Activated B cell treated with CpG ODN at 0.5 μM for 24 hours (primary cell): ENCODE data around the gene SIDT1. TPM values are rescaled to one million over a fixed set of nuclear protein-coding genes. Genes with fewer than 3 reads are reported as not detected.

Experiments used
- ATAC-seq: fragments of 200-7000 bp; cut with Tn5 transposase; one replicate; pipeline ENCODE4 v1.10.0; 2021; ENCODE audit warnings: low read depth, mild to moderate bottlenecking, moderate library complexity
- CTCF ChIA-PET: fragments of 350-600 bp; sonication (Branson Sonifier 250); formaldehyde crosslinking; loops from one replicate; lab custom pipeline; 2021; ENCODE audit warnings: antibody characterized with exemption; lab: Charles Lee
- POLR2A ChIA-PET: fragments of 350-600 bp; sonication (Branson Sonifier 250); formaldehyde crosslinking; loops from one replicate; lab custom pipeline; 2021; ENCODE audit warnings: antibody characterized with exemption; lab: Charles Lee
- DNase-seq: peaks from one replicate; pipeline ENCODE4 v3.0.0; 2022
- H3K27ac Mint-ChIP-seq: one replicate; pipeline ENCODE4 v1.8.0; 2020; ENCODE audit warnings: mixed read lengths
- H3K27me3 Mint-ChIP-seq: one replicate; pipeline ENCODE4 v1.8.0; 2021; ENCODE audit warnings: mixed read lengths
- H3K36me3 Mint-ChIP-seq: one replicate; pipeline ENCODE4 v1.8.0; 2021; ENCODE audit warnings: low read depth, mixed read lengths
- H3K4me1 Mint-ChIP-seq: one replicate; pipeline ENCODE4 v1.8.0; 2021; ENCODE audit warnings: mixed read lengths
- H3K4me3 Mint-ChIP-seq: one replicate; pipeline ENCODE4 v1.8.0; 2020; ENCODE audit warnings: mild to moderate bottlenecking, mixed read lengths
- H3K9me3 Mint-ChIP-seq: one replicate; pipeline ENCODE4 v1.8.0; 2020; ENCODE audit warnings: mixed read lengths
- CTCF ChIP-seq: fragments of 200-600 bp; IDR thresholded peaks from one replicate; pipeline ENCODE4 v1.8.0; 2022; ENCODE audit warnings: antibody characterized with exemption, mild to moderate bottlenecking
- intact Hi-C: fragments of 100-400 bp; cut with micrococcal nuclease; formaldehyde crosslinking; loops from one replicate; pipeline ENCODE4 v1.15.1; 2024
- total RNA-seq: library from RNA; stranded (reverse); gene quantifications from 2 replicates; pipeline ENCODE4 v1.2.3, GENCODE V29; 2022

SIDT1 gene
- total RNA-seq, 1 donor from 2014 or later: 44.9 TPM

GRCh38 chr3:113498221-113499005, 33.9 kb upstream of the SIDT1 start:
- Mint-ChIP-seq H3K36me3 (peaks cover 21% of the 10 kb centered on the region), H3K27me3 (no peaks in the 10 kb centered on the region), H3K9me3 (no peaks in the 10 kb centered on the region), H3K4me3 (no peak overlapping the region), H3K4me1 (no peaks in the 10 kb centered on the region), H3K27ac (no peak overlapping the region)
- ATAC-seq (no peak), DNase-seq (no peak)
- ChIA-PET POLR2A (no interaction called here), CTCF (interaction anchor here (1.3 to 4.1 kb wide), 5 partner anchors 17 to 416 kb away, joined by 3 to 49 read pairs (median 5); partner anchors contain the start of gene SPICE1)
- no peak for TF ChIP-seq CTCF
- intact Hi-C loops: no loop called here

- intact Hi-C loops: no loop called here
- no peak for TF ChIP-seq CTCF
Observed at GRCh38 chr3:113499081-113499480, 33.3 kb upstream of the SIDT1 start.

DNA sequence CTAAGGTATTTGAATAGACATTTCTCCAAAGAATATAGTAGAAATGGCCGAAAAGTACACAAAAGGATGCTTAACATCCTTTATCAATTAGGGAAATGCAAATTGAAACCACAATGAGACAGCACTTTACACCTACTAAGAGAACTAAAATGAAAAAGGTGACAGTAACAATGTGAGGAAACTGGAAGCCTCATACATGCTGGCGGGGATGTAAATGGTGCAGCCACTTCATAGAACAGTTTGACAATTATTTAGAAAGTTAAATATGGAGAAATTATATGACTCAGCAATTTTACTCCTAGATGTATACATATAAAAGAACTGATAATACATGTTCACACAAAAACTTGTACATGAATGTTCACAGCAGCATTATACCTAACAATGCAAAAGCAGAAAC, 30.8 kb upstream of the SIDT1 start:
- intact Hi-C loops: no loop called here
- no peak for ATAC-seq
- ChIA-PET CTCF (no interaction called here), POLR2A (no interaction called here)
- DNase-seq: no peak
- TF ChIP-seq CTCF: no peak
- no peak overlapping the region for H3K4me3 Mint-ChIP-seq
- H3K27me3 Mint-ChIP-seq: no peaks in the 10 kb centered on the region
- H3K36me3 Mint-ChIP-seq: peaks cover 37% of the 10 kb centered on the region
- no peak overlapping the region for H3K27ac Mint-ChIP-seq
- H3K4me1 Mint-ChIP-seq: no peaks in the 10 kb centered on the region
- H3K9me3 Mint-ChIP-seq: no peaks in the 10 kb centered on the region

More at GRCh38 chr3:113499081-113499480, 33.3 kb upstream of the SIDT1 start:
- H3K4me3 Mint-ChIP-seq: no peak overlapping the region
- H3K9me3 Mint-ChIP-seq: no peaks in the 10 kb centered on the region
- H3K4me1 Mint-ChIP-seq: no peaks in the 10 kb centered on the region
- no peaks in the 10 kb centered on the region for H3K27me3 Mint-ChIP-seq
- CTCF ChIA-PET: interaction anchor here (1.5 to 4.1 kb wide), 2 partner anchors 51 to 79 kb away, joined by 3 to 49 read pairs; no protein-coding TSS in a partner anchor
- ATAC-seq (no peak), DNase-seq (no peak)
- no peak overlapping the region for H3K27ac Mint-ChIP-seq
- POLR2A ChIA-PET: no interaction called here
- H3K36me3 Mint-ChIP-seq: peaks cover 21% of the 10 kb centered on the region

DNA sequence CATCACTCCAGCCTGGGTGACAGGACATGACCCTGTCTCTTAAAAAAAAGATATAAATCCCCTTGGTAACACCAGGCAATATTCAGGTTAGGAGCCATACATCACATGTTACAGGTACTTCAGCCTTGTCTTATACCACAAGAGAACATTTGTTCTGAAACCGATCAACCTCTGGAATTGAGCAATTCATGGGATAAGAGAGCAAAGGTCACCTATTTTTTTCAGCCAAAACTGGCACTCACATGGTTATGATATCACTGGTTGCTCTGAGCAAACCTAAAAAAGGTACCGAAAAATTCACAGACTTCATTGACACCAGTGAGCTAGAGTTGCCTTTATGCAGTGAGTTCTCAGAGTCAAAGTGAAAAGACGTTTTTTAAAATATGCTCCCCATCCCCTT, 26.5 kb upstream of the SIDT1 start:
- Mint-ChIP-seq H3K27ac (no peak overlapping the region), H3K4me3 (no peak overlapping the region), H3K36me3 (peaks cover 23% of the 10 kb centered on the region), H3K9me3 (no peaks in the 10 kb centered on the region), H3K27me3 (no peaks in the 10 kb centered on the region), H3K4me1 (peaks cover 5% of the 10 kb centered on the region)
- ATAC-seq (no peak), DNase-seq (no peak)
- POLR2A ChIA-PET: no interaction called here
- intact Hi-C loops: no loop called here
- no peak for TF ChIP-seq CTCF
- CTCF ChIA-PET: interaction anchor here (1.2 kb wide), 1 partner anchor 9 kb away, joined by 3 read pairs; the partner anchor contains the start of gene SPICE1

DNA sequence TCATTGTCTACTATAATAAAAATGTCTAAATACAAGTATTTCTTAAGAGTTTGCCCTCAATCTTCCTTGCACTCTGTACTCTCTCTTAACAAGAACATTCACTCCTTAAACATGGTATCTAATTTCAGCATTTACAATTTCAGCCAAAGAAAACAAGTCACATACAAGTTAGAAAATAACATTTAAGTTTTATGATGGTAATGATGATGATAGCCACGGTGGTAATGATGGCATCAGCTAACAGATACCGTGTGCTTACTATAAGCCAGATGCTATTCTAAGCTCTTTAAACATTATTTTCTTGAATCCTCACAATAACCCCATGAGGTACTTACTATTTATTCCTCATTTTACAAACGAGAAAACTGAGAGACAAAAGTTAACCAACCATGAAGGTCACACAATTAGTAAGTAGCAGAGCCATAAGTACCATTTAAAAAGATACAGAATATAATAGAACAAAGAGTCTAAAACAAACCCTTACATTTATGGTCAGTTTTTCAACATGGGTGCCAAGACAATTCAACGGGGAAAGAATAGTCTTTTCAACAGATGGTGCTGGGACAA, 24.8 kb upstream of the SIDT1 start:
- TF ChIP-seq CTCF: no peak
- H3K36me3 Mint-ChIP-seq: peaks cover 16% of the 10 kb centered on the region
- CTCF ChIA-PET: no interaction called here
- ATAC-seq (no peak), DNase-seq (no peak)
- H3K27me3 Mint-ChIP-seq: no peaks in the 10 kb centered on the region
- POLR2A ChIA-PET: no interaction called here
- H3K27ac Mint-ChIP-seq: no peak overlapping the region
- H3K4me1 Mint-ChIP-seq: peaks cover 5% of the 10 kb centered on the region
- no peak overlapping the region for H3K4me3 Mint-ChIP-seq
- intact Hi-C loops: no loop called here
- no peaks in the 10 kb centered on the region for H3K9me3 Mint-ChIP-seq
